Brain pericyte (primary cell): Measurements from ENCODE around the gene CPS1.

Source experiments
- DNase-seq: peaks from one replicate; pipeline ENCODE4 v3.0.0-alpha.2; 2012; ENCODE audit warnings: low read depth, low spot score

Gene CPS1

GRCh38 chr2:210676067-210676466, 119.7 kb downstream of the CPS1 start:
- DNase-seq, result no peak

GRCh38 chr2:210681491-210681890, 125.1 kb downstream of the CPS1 start:
- no peak for DNase-seq

- no peak for DNase-seq
These were observed 130.0 kb downstream of the CPS1 start for GRCh38 chr2:210686401-210686800.

- DNase-seq, result no peak
These were observed 131.5 kb downstream of the CPS1 start for GRCh38 chr2:210687786-210688470.

- DNase-seq, result no peak
These were observed 151.5 kb downstream of the CPS1 start for GRCh38 chr2:210707900-210708299.

- no peak for DNase-seq
These were observed 156.7 kb downstream of the CPS1 start for GRCh38 chr2:210713122-210713521.

GRCh38 chr2:210715560-210716082, 159.2 kb downstream of the CPS1 start:
- DNase-seq, result no peak

- no peak for DNase-seq
These were observed 162.1 kb downstream of the CPS1 start for GRCh38 chr2:210718503-210718902.

GRCh38 chr2:210722092-210722491, 165.7 kb downstream of the CPS1 start:
- no peak for DNase-seq

GRCh38 chr2:210727549-210727948, 171.2 kb downstream of the CPS1 start:
- no peak for DNase-seq
